Activated CD8-positive, alpha-beta memory T cell treated with anti-CD3 and anti-CD28 coated beads, Interleukin-2, amount 10 ng/mL, durations not matched to agents 7 days and 5 days (primary cell): Measurements from ENCODE around the gene CMIP. TPM values are rescaled to one million over a fixed set of nuclear protein-coding genes. Genes with fewer than 3 reads are reported as not detected.
A peak's percentile ranks its signal among the peaks of the same experiment; 100 is the strongest.

Source experiments
- ATAC-seq: fragments of 150-1000 bp; cut with Tn5 transposase; one replicate; pipeline ENCODE4 v1.10.0; 2021; ENCODE audit warnings: moderate library complexity
- CTCF ChIA-PET: fragments of 350-600 bp; sonication (Branson Sonifier 250); formaldehyde crosslinking; loops from one replicate; lab custom pipeline; 2021; ENCODE audit warnings: antibody characterized with exemption; lab: Charles Lee
- DNase-seq: peaks from one replicate; pipeline ENCODE4 v3.0.0-alpha.2; 2020
- H3K27ac Mint-ChIP-seq: one replicate; pipeline ENCODE4 v1.8.0; 2021; ENCODE audit warnings: mild to moderate bottlenecking, mixed read lengths
- H3K27me3 Mint-ChIP-seq: one replicate; pipeline ENCODE4 v1.8.0; 2021; ENCODE audit warnings: mixed read lengths
- H3K36me3 Mint-ChIP-seq: one replicate; pipeline ENCODE4 v1.8.0; 2021; ENCODE audit warnings: mild to moderate bottlenecking, mixed read lengths
- H3K4me1 Mint-ChIP-seq: one replicate; pipeline ENCODE4 v1.8.0; 2021; ENCODE audit warnings: mixed read lengths
- H3K4me3 Mint-ChIP-seq: one replicate; pipeline ENCODE4 v1.8.0; 2021; ENCODE audit warnings: mild to moderate bottlenecking, moderate library complexity, mixed read lengths
- H3K9me3 Mint-ChIP-seq: one replicate; pipeline ENCODE4 v1.8.0; 2022; ENCODE audit warnings: low read depth, mixed read lengths
- total RNA-seq, 2 experiments: library from RNA; stranded (reverse); gene quantifications; one replicate each; pipeline ENCODE4 v1.2.3, GENCODE V29; 2021

Gene CMIP
- total RNA-seq, 2 experiments from 2014 or later: 77.4 to 98.8 TPM

GRCh38 chr16:81610936-81611335 is 166.3 kb downstream of the CMIP start:
- no peaks in the 10 kb centered on the region for H3K36me3 Mint-ChIP-seq
- no peaks in the 10 kb centered on the region for H3K27me3 Mint-ChIP-seq
- no peak overlapping the region for H3K27ac Mint-ChIP-seq
- CTCF ChIA-PET: interaction anchor here (1.2 kb wide), 2 partner anchors 13 to 119 kb away, joined by 3 to 4 read pairs; no protein-coding TSS in a partner anchor
- no peaks in the 10 kb centered on the region for H3K9me3 Mint-ChIP-seq
- DNase-seq: no peak
- peaks cover 5% of the 10 kb centered on the region for H3K4me1 Mint-ChIP-seq
- H3K4me3 Mint-ChIP-seq: no peak overlapping the region
- no peak for ATAC-seq

- H3K4me3 Mint-ChIP-seq: no peak overlapping the region
- ATAC-seq (no peak), DNase-seq (no peak)
- H3K27me3 Mint-ChIP-seq: no peaks in the 10 kb centered on the region
- peaks cover under 1% of the 10 kb centered on the region for H3K36me3 Mint-ChIP-seq
- CTCF ChIA-PET: interaction anchor here (1.2 kb wide), 1 partner anchor 119 kb away, joined by 3 read pairs; no protein-coding TSS in a partner anchor
- no peaks in the 10 kb centered on the region for H3K9me3 Mint-ChIP-seq
- peak overlapping the region; percentile 9 for H3K27ac Mint-ChIP-seq
- peaks cover 2% of the 10 kb centered on the region for H3K4me1 Mint-ChIP-seq
These were observed 167.1 kb downstream of the CMIP start for GRCh38 chr16:81611721-81612120.

GRCh38 chr16:81612351-81613163 is 167.9 kb downstream of the CMIP start:
- H3K27ac Mint-ChIP-seq: no peak overlapping the region
- CTCF ChIA-PET: interaction anchor here (1.2 kb wide), 1 partner anchor 118 kb away, joined by 3 read pairs; no protein-coding TSS in a partner anchor
- no peak for DNase-seq

GRCh38 chr16:81614171-81614570 is 169.6 kb downstream of the CMIP start:
- DNase-seq (no peak), ATAC-seq (no peak)
- Mint-ChIP-seq H3K4me1 (peaks cover 7% of the 10 kb centered on the region), H3K27ac (no peak overlapping the region), H3K9me3 (no peaks in the 10 kb centered on the region), H3K27me3 (no peaks in the 10 kb centered on the region), H3K36me3 (peaks cover 6% of the 10 kb centered on the region), H3K4me3 (no peak overlapping the region)
- CTCF ChIA-PET: interaction anchor here (0.8 kb wide), 1 partner anchor 94 kb away, joined by 3 read pairs; no protein-coding TSS in a partner anchor

More at GRCh38 chr16:81612351-81613163, 167.9 kb downstream of the CMIP start:
- peaks cover 4% of the 10 kb centered on the region for H3K36me3 Mint-ChIP-seq
- H3K4me1 Mint-ChIP-seq: peaks cover 2% of the 10 kb centered on the region
- no peak for ATAC-seq
- no peak overlapping the region for H3K4me3 Mint-ChIP-seq
- no peaks in the 10 kb centered on the region for H3K9me3 Mint-ChIP-seq
- no peaks in the 10 kb centered on the region for H3K27me3 Mint-ChIP-seq

- Mint-ChIP-seq H3K27ac (no peak overlapping the region), H3K4me3 (no peak overlapping the region), H3K36me3 (peaks cover 6% of the 10 kb centered on the region), H3K27me3 (no peaks in the 10 kb centered on the region), H3K9me3 (no peaks in the 10 kb centered on the region), H3K4me1 (peaks cover 11% of the 10 kb centered on the region)
- no peak for ATAC-seq
- no peak for DNase-seq
- CTCF ChIA-PET: interaction anchor here (0.9 to 1.8 kb wide), 2 partner anchors 10 to 185 kb away, joined by 3 to 7 read pairs; no protein-coding TSS in a partner anchor
These were observed 170.2 kb downstream of the CMIP start for GRCh38 chr16:81614654-81615359.

- no peak for DNase-seq
- H3K27ac Mint-ChIP-seq: no peak overlapping the region
- H3K36me3 Mint-ChIP-seq: peaks cover 6% of the 10 kb centered on the region
- no peak overlapping the region for H3K4me3 Mint-ChIP-seq
- H3K9me3 Mint-ChIP-seq: no peaks in the 10 kb centered on the region
- CTCF ChIA-PET: interaction anchor here (0.6 to 1.8 kb wide), 4 partner anchors 9 to 186 kb away, joined by 3 to 7 read pairs (median 4); no protein-coding TSS in a partner anchor
- ATAC-seq: no peak
- H3K27me3 Mint-ChIP-seq: no peaks in the 10 kb centered on the region
- peaks cover 17% of the 10 kb centered on the region for H3K4me1 Mint-ChIP-seq
These were observed 170.8 kb downstream of the CMIP start for GRCh38 chr16:81615411-81615810.

- CTCF ChIA-PET: interaction anchor here (0.6 to 1.8 kb wide), 5 partner anchors 9 to 186 kb away, joined by 3 to 7 read pairs (median 4); no protein-coding TSS in a partner anchor
- Mint-ChIP-seq H3K9me3 (no peaks in the 10 kb centered on the region), H3K27ac (no peak overlapping the region), H3K27me3 (no peaks in the 10 kb centered on the region), H3K36me3 (peaks cover 6% of the 10 kb centered on the region), H3K4me3 (no peak overlapping the region), H3K4me1 (peaks cover 18% of the 10 kb centered on the region)
- ATAC-seq (no peak), DNase-seq (no peak)
These were observed 171.2 kb downstream of the CMIP start for GRCh38 chr16:81615833-81616232.

GRCh38 chr16:81616321-81617020 is 171.9 kb downstream of the CMIP start:
- peaks cover 18% of the 10 kb centered on the region for H3K4me1 Mint-ChIP-seq
- H3K27me3 Mint-ChIP-seq: no peaks in the 10 kb centered on the region
- H3K36me3 Mint-ChIP-seq: peaks cover 8% of the 10 kb centered on the region
- CTCF ChIA-PET: interaction anchor here (0.8 to 3.1 kb wide), 9 partner anchors 8 to 218 kb away, joined by 3 to 13 read pairs (median 3); no protein-coding TSS in a partner anchor
- H3K27ac Mint-ChIP-seq: no peak overlapping the region
- H3K9me3 Mint-ChIP-seq: no peaks in the 10 kb centered on the region
- DNase-seq (peak; percentile 94), ATAC-seq (peak; percentile 92)
- H3K4me3 Mint-ChIP-seq: peak overlapping the region; percentile 54

- H3K36me3 Mint-ChIP-seq: peaks cover 8% of the 10 kb centered on the region
- peak overlapping the region; percentile 54 for H3K4me3 Mint-ChIP-seq
- H3K27me3 Mint-ChIP-seq: no peaks in the 10 kb centered on the region
- CTCF ChIA-PET: interaction anchor here (0.8 to 3.1 kb wide), 8 partner anchors 8 to 218 kb away, joined by 3 to 13 read pairs (median 3); no protein-coding TSS in a partner anchor
- H3K27ac Mint-ChIP-seq: no peak overlapping the region
- no peak for ATAC-seq
- no peaks in the 10 kb centered on the region for H3K9me3 Mint-ChIP-seq
- DNase-seq: no peak
- peaks cover 18% of the 10 kb centered on the region for H3K4me1 Mint-ChIP-seq
These were observed 172.4 kb downstream of the CMIP start for GRCh38 chr16:81617021-81617346.

GRCh38 chr16:81618187-81618586 is 173.6 kb downstream of the CMIP start:
- H3K4me3 Mint-ChIP-seq: no peak overlapping the region

GRCh38 chr16:81618661-81619060 is 174.1 kb downstream of the CMIP start:
- H3K27ac Mint-ChIP-seq: no peak overlapping the region
- CTCF ChIA-PET: interaction anchor here (3.1 kb wide), 1 partner anchor 215 kb away, joined by 13 read pairs; no protein-coding TSS in a partner anchor
- ATAC-seq (no peak), DNase-seq (no peak)
- peaks cover 8% of the 10 kb centered on the region for H3K36me3 Mint-ChIP-seq
- no peaks in the 10 kb centered on the region for H3K27me3 Mint-ChIP-seq
- peaks cover 24% of the 10 kb centered on the region for H3K4me1 Mint-ChIP-seq
- H3K9me3 Mint-ChIP-seq: no peaks in the 10 kb centered on the region
- H3K4me3 Mint-ChIP-seq: no peak overlapping the region

More at GRCh38 chr16:81618187-81618586, 173.6 kb downstream of the CMIP start:
- DNase-seq (no peak), ATAC-seq (no peak)
- Mint-ChIP-seq H3K36me3 (peaks cover 8% of the 10 kb centered on the region), H3K27me3 (no peaks in the 10 kb centered on the region), H3K4me1 (peaks cover 19% of the 10 kb centered on the region), H3K9me3 (no peaks in the 10 kb centered on the region), H3K27ac (no peak overlapping the region)
- CTCF ChIA-PET: interaction anchor here (3.1 kb wide), 1 partner anchor 215 kb away, joined by 13 read pairs; no protein-coding TSS in a partner anchor

GRCh38 chr16:81620029-81620428 is 175.4 kb downstream of the CMIP start:
- no peak overlapping the region for H3K4me3 Mint-ChIP-seq
- H3K4me1 Mint-ChIP-seq: peaks cover 31% of the 10 kb centered on the region
- no peak overlapping the region for H3K27ac Mint-ChIP-seq
- H3K27me3 Mint-ChIP-seq: no peaks in the 10 kb centered on the region
- H3K36me3 Mint-ChIP-seq: peaks cover 13% of the 10 kb centered on the region
- no peaks in the 10 kb centered on the region for H3K9me3 Mint-ChIP-seq
- DNase-seq (no peak), ATAC-seq (no peak)
- CTCF ChIA-PET: no interaction called here
